Gastrocnemius medialis (tissue), 4 donors: Measurements from ENCODE around the gene RBL2.

Experiments used
- POLR2A ChIP-seq, 2 donors: fragments of 450-650 bp; IDR thresholded peaks; one replicate each; pipeline ENCODE4 v1.6.1; 2017; ENCODE audit warnings: antibody characterized with exemption in 2 of 2, mild to moderate bottlenecking in 2 of 2, moderate library complexity in 2 of 2
- TF ChIP-seq, protein P1 (sequence below), 5 experiments: fragments of 450-650 bp in 3 of 5; fragments of 200-600 bp in 2 of 5; sonication (generic) in 2 of 5; IDR thresholded peaks in 4 of 5; conservative IDR thresholded peaks in 1 of 5; 1 replicate in 4 of 5; 2 replicates in 1 of 5; pipeline ENCODE4 v1.5.1; 2016 to 2019; ENCODE audit warnings: antibody characterized with exemption in 5 of 5, mild to moderate bottlenecking in 3 of 5, moderate library complexity in 3 of 5

DNA sequence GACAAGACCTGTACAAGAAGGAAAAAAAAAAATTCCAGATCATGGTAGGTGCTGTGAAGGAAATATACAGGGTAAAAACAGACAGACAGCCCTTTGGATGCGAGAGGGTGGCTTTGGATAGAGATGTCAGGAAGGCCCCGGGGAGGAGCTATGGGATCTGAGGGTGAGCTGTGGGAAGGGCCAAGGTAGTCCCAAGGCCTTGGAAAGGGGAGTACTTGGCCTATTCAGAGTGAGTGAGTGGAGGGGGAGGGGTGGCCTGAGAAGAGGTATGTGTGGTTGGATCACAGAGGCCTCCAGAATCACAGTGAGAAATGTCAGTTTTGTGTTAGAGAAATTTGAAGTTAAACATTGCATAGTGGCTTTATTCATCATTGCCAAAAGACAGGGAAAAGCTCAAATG, 99.9 kb downstream of the RBL2 start:
- no peak for TF ChIP-seq POLR2A (IDR thresholded peaks at IDR 0.05)
- TF ChIP-seq, protein P1, sequence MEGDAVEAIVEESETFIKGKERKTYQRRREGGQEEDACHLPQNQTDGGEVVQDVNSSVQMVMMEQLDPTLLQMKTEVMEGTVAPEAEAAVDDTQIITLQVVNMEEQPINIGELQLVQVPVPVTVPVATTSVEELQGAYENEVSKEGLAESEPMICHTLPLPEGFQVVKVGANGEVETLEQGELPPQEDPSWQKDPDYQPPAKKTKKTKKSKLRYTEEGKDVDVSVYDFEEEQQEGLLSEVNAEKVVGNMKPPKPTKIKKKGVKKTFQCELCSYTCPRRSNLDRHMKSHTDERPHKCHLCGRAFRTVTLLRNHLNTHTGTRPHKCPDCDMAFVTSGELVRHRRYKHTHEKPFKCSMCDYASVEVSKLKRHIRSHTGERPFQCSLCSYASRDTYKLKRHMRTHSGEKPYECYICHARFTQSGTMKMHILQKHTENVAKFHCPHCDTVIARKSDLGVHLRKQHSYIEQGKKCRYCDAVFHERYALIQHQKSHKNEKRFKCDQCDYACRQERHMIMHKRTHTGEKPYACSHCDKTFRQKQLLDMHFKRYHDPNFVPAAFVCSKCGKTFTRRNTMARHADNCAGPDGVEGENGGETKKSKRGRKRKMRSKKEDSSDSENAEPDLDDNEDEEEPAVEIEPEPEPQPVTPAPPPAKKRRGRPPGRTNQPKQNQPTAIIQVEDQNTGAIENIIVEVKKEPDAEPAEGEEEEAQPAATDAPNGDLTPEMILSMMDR (IDR thresholded peaks at IDR 0.05 in 4 of 5, conservative IDR thresholded peaks at IDR 0.05 in 1 of 5): no peak
